ENCODE results near the gene GADD45A. TPM values are rescaled to one million over a fixed set of nuclear protein-coding genes. Genes with fewer than 3 reads are reported as not detected.

The GADD45A gene
- total RNA-seq, 1 donor from 2014 or later, result 171 TPM

- DNase-seq (ENCODE audit: extremely low read depth, low read depth, low spot score), result no peak
Observed at GRCh38 chr1:67687649-67688048, 2.6 kb downstream of the GADD45A start.

- DNase-seq (ENCODE audit: extremely low read depth, low read depth, low spot score), result no peak
Observed at GRCh38 chr1:67688526-67689219, 3.7 kb downstream of the GADD45A start.

- peak; percentile 44 for DNase-seq (ENCODE audit: extremely low read depth, low read depth, low spot score)
Observed at GRCh38 chr1:67689267-67690017, 4.4 kb downstream of the GADD45A start.

- DNase-seq (ENCODE audit: extremely low read depth, low read depth, low spot score), result no peak
Observed at GRCh38 chr1:67690018-67690363, 5.0 kb downstream of the GADD45A start.

- no peak for DNase-seq (ENCODE audit: extremely low read depth, low read depth, low spot score)
Observed at GRCh38 chr1:67690411-67690810, 5.4 kb downstream of the GADD45A start.

- DNase-seq (ENCODE audit: extremely low read depth, low read depth, low spot score), result no peak
Observed at GRCh38 chr1:67691712-67692111, 6.7 kb downstream of the GADD45A start.

- DNase-seq (ENCODE audit: extremely low read depth, low read depth, low spot score), result no peak
Observed at GRCh38 chr1:67695963-67696362, 11.0 kb downstream of the GADD45A start.

- no peak for DNase-seq (ENCODE audit: extremely low read depth, low read depth, low spot score)
Observed at GRCh38 chr1:67696708-67697107, 11.7 kb downstream of the GADD45A start.

- no peak for DNase-seq (ENCODE audit: extremely low read depth, low read depth, low spot score)
Observed at GRCh38 chr1:67700220-67700619, 15.2 kb downstream of the GADD45A start.

GRCh38 chr1:67700692-67701410 lies 15.8 kb downstream of the GADD45A start:
- DNase-seq (ENCODE audit: extremely low read depth, low read depth, low spot score), result no peak

- no peak for DNase-seq (ENCODE audit: extremely low read depth, low read depth, low spot score)
Observed at GRCh38 chr1:67701876-67702275, 16.9 kb downstream of the GADD45A start.

GRCh38 chr1:67704351-67704750 lies 19.4 kb downstream of the GADD45A start:
- DNase-seq (ENCODE audit: extremely low read depth, low read depth, low spot score), result no peak

- DNase-seq (ENCODE audit: extremely low read depth, low read depth, low spot score), result no peak
Observed at GRCh38 chr1:67705735-67706453, 20.9 kb downstream of the GADD45A start.

GRCh38 chr1:67708606-67709005 lies 23.6 kb downstream of the GADD45A start:
- no peak for DNase-seq (ENCODE audit: extremely low read depth, low read depth, low spot score)

- DNase-seq (ENCODE audit: extremely low read depth, low read depth, low spot score), result no peak
Observed at GRCh38 chr1:67710417-67710816, 25.4 kb downstream of the GADD45A start.

GRCh38 chr1:67711158-67711854 lies 26.3 kb downstream of the GADD45A start:
- DNase-seq (ENCODE audit: extremely low read depth, low read depth, low spot score), result no peak

- DNase-seq (ENCODE audit: extremely low read depth, low read depth, low spot score), result no peak
Observed at GRCh38 chr1:67711855-67712212, 26.8 kb downstream of the GADD45A start.

GRCh38 chr1:67713057-67713846 lies 28.3 kb downstream of the GADD45A start:
- no peak for DNase-seq (ENCODE audit: extremely low read depth, low read depth, low spot score)

- no peak for DNase-seq (ENCODE audit: extremely low read depth, low read depth, low spot score)
Observed at GRCh38 chr1:67715819-67716218, 30.8 kb downstream of the GADD45A start.

- DNase-seq (ENCODE audit: extremely low read depth, low read depth, low spot score), result no peak
Observed at GRCh38 chr1:67716800-67717199, 31.8 kb downstream of the GADD45A start.
